ENCODE results near the gene MTG1.

GRCh38 chr10:133362846-133363245 lies 31.1 kb upstream of the MTG1 start:
- TF ChIP-seq EP300 (IDR thresholded peaks at IDR 0.05) (no peak), POLR2AphosphoS5 (IDR thresholded peaks at IDR 0.05) (no peak), POLR2A (IDR thresholded peaks at IDR 0.05) (no peak)
- TF ChIP-seq, protein P1, sequence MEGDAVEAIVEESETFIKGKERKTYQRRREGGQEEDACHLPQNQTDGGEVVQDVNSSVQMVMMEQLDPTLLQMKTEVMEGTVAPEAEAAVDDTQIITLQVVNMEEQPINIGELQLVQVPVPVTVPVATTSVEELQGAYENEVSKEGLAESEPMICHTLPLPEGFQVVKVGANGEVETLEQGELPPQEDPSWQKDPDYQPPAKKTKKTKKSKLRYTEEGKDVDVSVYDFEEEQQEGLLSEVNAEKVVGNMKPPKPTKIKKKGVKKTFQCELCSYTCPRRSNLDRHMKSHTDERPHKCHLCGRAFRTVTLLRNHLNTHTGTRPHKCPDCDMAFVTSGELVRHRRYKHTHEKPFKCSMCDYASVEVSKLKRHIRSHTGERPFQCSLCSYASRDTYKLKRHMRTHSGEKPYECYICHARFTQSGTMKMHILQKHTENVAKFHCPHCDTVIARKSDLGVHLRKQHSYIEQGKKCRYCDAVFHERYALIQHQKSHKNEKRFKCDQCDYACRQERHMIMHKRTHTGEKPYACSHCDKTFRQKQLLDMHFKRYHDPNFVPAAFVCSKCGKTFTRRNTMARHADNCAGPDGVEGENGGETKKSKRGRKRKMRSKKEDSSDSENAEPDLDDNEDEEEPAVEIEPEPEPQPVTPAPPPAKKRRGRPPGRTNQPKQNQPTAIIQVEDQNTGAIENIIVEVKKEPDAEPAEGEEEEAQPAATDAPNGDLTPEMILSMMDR (IDR thresholded peaks at IDR 0.05) = no peak

Data from sigmoid colon (tissue), 4 donors.